ENCODE data around the gene WBP1L. TPM values are rescaled to one million over a fixed set of nuclear protein-coding genes. Genes with fewer than 3 reads are reported as not detected.
A peak's percentile ranks its signal among the peaks of the same experiment; 100 is the strongest.
"Not testable (repeated sequence)": the region's sequence is repeated elsewhere in the genome, so short reads cannot be mapped to it uniquely, and the experiment has no call there.

WBP1L gene
- total RNA-seq, 1 donor from 2014 or later, result 66.2 TPM

DNA sequence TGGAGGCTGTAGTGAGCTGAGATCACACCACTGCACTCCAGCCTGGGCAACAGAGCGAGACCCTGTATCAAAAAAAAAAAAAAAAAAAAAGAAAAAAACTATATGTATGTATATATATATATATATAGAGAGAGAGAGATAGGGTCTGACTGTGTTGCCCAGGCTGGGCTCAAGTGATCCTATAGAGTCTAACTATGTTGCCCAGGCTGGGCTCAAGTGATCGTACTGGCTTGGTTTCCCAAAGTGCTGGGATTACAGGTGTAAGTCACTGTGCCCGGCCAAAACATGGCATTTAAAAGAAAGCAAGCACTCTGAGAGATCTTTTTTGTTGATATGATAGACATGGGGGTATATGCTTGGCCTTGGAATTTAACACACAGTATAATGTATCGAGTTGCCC lies 73.4 kb downstream of the WBP1L start:
- ATAC-seq, result no peak
- intact Hi-C loops (cut with DNase I), result loop anchor here (10.0 kb wide), 1 partner anchor 62 kb away; no protein-coding TSS in a partner anchor
- DNase-seq (ENCODE audit: low spot score), result no peak

DNA sequence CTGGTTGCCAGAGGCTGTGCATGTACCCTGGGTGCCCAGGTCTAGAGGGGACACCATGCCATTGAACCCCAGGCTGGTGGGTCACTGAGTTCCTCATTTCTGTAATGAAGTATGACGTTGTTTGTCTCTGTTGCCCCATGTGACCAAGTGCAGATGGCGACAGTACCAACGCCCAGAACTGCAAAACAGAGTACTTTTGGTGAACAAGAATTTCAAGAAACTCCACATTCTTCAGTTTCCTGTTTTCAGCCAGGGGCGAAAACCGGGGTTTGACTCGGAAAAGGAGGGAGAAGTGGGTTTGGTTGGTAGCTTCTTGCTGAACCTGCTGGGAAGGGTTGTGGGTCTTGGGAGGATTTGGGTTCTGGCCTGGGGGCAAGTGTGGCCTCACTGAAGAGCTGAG lies 75.3 kb downstream of the WBP1L start:
- DNase-seq (ENCODE audit: low spot score) (no peak), ATAC-seq (peak; percentile 7)
- intact Hi-C loops (cut with DNase I), result loop anchor here (10.0 kb wide), 1 partner anchor 64 kb away; no protein-coding TSS in a partner anchor

DNA sequence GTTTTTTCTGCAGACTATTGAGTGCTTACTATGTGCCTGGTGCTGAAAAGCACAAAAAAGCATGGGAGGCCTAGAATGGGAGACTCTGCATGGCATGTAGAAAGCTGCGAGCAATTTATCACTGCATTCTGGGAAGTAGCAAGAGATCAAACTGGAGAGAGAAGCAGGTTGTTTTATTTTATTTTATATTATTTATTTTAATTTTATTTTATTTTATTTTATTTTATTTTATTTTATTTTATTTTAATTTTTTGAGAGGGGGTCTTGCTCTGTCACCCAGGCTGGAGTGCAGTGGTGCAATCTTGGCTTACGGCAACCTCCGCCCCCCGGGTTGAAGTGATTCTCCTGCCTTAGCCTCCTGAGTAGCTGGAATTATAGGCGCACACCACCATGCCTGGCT lies 76.3 kb downstream of the WBP1L start:
- DNase-seq (ENCODE audit: low spot score); intact Hi-C loops (cut with DNase I): not testable (repeated sequence)

DNA sequence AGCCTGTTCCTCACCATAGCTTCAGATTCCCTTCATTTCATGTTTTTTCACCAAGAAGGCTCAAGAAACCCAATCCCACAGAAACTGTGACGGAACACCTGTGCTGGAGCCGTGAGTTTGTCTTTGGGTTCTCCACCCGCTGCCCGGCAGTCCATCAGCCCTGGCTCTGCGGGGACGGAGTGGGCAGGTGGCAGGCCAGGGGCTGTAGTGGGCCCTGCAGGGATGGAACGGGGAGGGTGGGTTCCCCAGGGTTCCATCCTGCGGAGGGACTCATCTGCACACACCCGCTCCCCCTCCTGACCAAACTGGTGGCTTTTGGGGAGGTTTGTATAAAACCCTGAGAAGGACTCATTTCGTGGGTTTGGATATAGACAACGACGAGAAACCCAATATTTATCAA lies 78.5 kb downstream of the WBP1L start:
- intact Hi-C loops (cut with DNase I), result no loop called here
- no peak for DNase-seq (ENCODE audit: low spot score)
- ATAC-seq, result no peak

More for the DNA sequence above, 76.3 kb downstream of the WBP1L start:
- ATAC-seq, result not testable (repeated sequence)

DNA sequence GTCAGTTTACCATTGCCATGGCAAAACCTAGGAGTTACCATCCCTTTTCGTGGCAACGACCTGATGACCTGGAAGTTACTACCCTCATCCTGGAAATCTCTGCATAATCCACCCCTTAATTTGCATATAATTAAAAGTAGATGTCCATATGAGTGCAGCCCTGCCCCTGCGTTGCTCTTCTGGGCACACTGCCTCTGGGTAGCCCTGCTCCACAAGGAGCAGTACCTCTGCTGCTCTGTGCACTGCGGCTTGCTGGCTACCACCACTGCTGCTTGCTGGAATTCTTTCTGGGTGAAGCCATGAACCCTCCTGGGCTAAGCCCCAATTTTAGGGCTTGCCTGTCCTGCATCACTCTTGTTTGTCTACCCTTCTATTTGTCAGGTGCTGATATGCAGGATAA lies 80.9 kb downstream of the WBP1L start:
- DNase-seq (ENCODE audit: low spot score), result no peak
- intact Hi-C loops (cut with DNase I), result no loop called here
- no peak for ATAC-seq

DNA sequence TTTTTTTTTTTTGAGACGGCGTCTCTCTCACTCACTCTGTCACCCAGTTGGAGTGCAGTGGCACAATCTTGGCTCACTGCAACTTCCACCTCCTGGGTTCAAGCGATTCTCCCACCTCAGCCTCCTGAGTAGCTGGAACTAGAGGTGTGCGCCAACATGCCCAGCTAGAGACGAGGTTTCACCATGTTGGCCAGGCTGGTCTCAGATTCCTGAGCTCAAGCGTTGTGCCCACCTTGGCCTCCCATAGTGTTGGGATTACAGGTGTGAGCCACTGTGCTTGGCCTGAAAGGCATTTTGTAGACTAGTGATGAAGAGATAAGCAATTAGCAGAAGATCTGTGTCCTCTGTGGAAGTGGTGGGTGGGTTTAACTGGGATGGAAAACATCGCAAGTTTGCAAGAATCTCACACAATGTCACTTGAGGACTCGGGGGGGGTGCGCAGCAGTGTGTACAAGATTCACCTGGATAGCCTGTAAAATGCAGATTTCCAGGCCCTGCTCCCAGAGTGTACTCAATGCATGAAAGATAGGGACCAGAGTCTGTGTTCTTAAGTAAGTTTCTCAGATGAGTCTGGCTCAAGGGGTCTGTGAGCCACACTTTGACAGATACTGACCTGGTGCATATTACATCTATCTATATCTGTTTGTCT lies 82.5 kb downstream of the WBP1L start:
- intact Hi-C loops (cut with DNase I), result no loop called here
- DNase-seq (ENCODE audit: low spot score), result no peak
- no peak for ATAC-seq

DNA sequence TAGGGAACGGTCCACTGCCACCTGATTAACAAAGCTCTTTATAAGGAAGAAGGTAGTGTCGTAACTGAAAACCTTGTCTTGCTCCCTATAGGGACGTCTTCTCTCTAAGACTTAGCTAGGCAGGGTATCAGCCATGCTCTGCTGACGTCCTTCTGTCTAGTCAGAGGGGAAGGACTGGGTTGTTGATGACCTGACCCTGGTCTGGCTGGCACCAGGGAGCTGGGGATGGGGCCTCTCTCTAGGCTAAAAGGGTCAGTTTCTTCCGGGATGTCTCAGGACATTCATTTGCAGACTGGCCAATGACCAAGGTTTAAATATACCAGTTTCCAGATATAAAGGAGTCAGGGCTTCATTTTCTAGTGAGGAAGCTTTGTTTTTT lies 83.8 kb downstream of the WBP1L start:
- ATAC-seq, result no peak
- intact Hi-C loops (cut with DNase I), result no loop called here
- no peak for DNase-seq (ENCODE audit: low spot score)

DNA sequence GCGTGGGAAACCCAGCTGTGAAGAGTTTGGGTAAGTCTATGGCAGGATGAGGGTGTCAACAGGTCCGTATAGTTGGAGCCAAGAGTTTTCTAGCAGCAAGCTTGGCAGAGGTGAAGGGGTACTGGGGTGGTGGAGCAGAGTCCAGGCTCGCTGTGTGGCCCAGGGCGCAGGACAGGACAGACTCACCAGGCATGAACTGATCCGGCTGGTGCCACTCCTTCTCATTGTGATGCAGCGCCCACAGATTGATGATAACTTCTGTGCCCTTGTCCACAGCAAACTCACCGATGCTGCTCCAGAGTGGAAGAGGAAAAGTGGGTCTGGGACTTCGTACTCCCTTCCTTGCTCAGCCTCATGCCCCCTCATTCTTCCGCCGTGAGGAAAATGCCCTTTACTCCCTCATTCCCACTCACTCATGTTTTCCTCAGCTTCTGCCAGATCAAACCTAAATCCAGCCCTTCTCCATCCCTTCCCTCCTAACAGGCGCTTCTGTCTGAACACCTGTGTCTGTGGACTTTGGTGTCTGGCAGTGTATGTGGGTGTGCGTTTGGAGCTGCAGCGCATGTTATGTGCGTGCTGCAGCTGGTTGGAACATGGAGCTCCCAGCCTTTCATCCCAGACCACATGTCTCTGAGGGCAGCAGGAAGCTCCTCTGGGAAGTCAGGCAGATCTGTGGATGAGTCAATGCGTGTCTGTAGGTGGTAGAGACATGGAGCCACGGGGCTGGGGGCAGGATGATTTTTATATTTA lies 87.7 kb downstream of the WBP1L start:
- DNase-seq (ENCODE audit: low spot score) (no peak), ATAC-seq (no peak)
- intact Hi-C loops (cut with DNase I), result loop anchor here (10.0 kb wide), 2 partner anchors 73 to 233 kb away; no protein-coding TSS in a partner anchor

DNA sequence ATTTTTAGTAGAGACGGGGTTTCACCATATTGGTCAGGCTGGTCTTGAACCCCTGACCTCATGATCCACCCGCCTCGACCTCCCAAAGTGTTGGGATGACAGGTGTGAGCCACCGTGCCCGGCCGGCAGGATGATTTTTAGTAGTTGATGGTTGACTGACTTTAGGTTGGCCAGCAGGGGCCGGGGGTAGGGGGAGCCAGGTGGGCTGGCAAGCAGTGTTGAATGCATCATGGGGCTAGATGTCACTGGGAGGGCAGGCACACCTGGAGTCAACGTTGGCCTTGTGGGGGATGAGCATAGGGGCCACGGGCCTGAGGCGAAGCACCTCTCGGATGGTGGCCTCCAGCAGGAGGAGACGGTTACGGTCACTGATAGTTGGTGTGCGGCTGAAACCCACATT lies 88.5 kb downstream of the WBP1L start:
- no peak for ATAC-seq
- intact Hi-C loops (cut with DNase I), result loop anchor here (10.0 kb wide), 2 partner anchors 73 to 233 kb away; no protein-coding TSS in a partner anchor
- DNase-seq (ENCODE audit: low spot score), result no peak

DNA sequence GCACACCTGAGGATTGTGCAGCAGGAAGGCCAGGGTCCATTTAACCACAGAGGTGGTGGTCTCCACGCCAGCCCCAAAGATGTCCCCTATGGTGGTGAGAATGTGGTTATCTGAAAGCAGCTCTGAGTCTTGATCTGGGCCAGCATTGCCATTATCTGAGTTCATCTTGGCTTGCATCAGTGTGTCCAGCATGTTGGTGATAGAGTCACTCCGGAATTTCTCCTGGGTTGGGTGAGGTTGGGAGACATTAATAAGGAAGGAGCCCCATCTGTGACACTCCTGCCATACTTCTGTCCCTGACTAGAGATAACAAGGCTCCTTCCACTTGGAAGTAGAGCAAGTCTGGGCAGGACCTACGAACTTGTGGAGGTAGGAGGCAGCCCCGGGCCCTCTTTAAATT lies 89.2 kb downstream of the WBP1L start:
- ATAC-seq, result no peak
- intact Hi-C loops (cut with DNase I), result loop anchor here (10.0 kb wide), 2 partner anchors 72 to 232 kb away; no protein-coding TSS in a partner anchor
- DNase-seq (ENCODE audit: low spot score), result no peak

DNA sequence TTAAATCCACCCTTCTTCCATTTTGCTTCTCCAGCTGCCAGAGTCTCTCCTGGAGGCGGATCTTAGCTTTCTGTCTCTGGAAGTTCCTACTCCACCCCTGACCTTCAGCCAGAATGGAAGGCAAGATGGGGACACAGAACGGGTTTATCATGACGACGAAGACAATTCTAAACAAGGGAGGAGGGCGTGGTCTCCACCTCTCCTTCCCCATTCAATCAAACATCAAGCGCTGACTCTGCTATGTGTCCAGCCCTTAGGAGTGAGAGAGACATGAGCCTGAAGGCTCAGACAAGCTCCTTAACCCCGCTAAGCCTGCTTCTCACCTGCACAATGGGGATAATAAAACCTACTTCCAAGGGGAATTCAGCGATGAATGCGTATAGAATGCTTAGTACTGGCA lies 90.4 kb downstream of the WBP1L start:
- DNase-seq (ENCODE audit: low spot score) (no peak), ATAC-seq (no peak)

DNA sequence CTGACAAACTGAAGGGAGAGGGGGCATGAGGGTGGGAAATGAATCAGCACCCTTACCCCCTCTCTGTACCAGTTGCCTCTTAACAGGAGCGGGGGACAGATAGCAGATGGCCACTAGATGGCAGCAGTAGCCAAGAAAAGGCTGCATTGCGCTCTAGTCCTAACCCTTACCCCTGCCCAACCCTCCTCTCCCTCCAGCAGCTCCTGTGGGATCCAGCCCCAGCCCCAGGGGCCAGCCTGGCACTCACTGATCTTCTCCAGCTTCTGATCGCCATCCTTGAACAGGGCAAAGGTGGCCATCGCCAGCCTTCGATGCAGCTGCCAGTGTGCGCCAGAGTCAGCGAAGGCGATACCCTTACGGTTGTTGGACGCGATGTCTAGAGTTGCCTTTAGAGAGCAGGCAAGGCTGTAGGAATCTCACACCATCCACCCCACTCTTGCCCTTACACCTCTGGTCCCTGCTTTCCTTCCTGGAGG lies 91.3 kb downstream of the WBP1L start:
- DNase-seq (ENCODE audit: low spot score) (peak; percentile 88), ATAC-seq (peak; percentile 94)
- intact Hi-C loops (cut with DNase I), result loop anchor here (10.0 kb wide), 2 partner anchors 70 to 230 kb away; no protein-coding TSS in a partner anchor

More for the DNA sequence above, 90.4 kb downstream of the WBP1L start:
- intact Hi-C loops (cut with DNase I), result loop anchor here (10.0 kb wide), 2 partner anchors 71 to 231 kb away; no protein-coding TSS in a partner anchor

DNA sequence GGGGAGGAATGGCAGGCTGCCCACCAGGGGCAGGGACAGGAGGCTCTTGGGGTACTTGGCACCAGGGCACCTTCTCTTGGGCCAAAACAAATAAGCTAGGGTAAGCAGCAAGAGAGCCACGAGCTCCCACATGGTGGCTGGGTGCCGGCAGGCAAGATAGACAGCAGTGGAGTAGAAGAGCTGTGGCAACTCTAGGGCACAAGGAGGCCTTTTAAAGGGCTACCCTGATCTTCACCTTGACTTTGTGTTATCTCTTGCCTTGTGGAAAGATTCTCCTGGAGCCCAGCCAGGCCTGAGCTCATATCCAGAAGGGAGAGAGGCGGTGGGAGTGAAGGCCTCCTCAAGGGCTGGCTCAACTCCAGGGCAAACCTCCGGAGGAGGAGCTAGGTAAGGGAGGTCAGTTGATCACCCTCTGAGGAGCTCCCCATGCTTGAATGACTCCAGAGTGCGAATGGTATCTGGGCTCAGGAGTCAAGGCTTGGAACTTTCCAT lies 93.5 kb downstream of the WBP1L start, which contains the start of gene CYP17A1:
TSS of gene CYP17A1 (minus strand) at position 184 of the 492 bp plus-strand sequence. CDS start at position 132, 52 bp downstream.
- no peak for DNase-seq (ENCODE audit: low spot score)
- ATAC-seq, result peak; percentile 27
- intact Hi-C loops (cut with DNase I), result loop anchor here (10.0 kb wide), 2 partner anchors 68 to 228 kb away; no protein-coding TSS in a partner anchor

DNA sequence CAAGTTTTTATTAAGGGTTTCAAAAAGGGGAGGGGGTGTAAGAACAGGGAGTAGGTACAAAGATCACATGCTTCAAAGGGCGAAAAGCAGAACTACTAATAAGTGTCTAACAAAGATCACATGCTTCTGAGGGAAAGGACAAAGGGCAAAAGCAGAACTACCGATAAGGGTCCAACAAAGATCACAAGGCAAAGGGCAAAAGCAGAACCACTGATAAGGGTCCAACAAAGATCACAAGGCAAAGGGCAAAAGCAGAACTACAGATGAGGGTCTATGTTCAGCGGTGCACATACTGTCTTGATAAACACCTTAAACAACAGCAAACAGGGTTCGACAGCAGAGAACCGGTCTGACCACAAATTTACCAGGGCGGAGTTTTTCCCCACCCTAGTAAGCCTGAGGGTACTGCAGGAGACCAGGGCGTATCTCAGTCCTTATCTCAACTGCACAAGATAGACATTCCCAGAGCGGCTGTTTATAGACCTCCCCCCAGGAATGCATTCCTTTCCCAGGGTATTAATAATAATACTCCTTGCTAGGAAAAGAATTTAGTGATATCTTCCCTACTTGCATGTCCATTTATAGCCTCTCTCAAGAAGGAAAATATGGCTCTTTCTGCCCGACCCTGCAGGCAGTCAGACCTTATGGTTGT lies 94.7 kb downstream of the WBP1L start:
- not testable (repeated sequence) for DNase-seq (ENCODE audit: low spot score); ATAC-seq
- intact Hi-C loops (cut with DNase I), result loop anchor here (10.0 kb wide), 2 partner anchors 66 to 226 kb away; no protein-coding TSS in a partner anchor

DNA sequence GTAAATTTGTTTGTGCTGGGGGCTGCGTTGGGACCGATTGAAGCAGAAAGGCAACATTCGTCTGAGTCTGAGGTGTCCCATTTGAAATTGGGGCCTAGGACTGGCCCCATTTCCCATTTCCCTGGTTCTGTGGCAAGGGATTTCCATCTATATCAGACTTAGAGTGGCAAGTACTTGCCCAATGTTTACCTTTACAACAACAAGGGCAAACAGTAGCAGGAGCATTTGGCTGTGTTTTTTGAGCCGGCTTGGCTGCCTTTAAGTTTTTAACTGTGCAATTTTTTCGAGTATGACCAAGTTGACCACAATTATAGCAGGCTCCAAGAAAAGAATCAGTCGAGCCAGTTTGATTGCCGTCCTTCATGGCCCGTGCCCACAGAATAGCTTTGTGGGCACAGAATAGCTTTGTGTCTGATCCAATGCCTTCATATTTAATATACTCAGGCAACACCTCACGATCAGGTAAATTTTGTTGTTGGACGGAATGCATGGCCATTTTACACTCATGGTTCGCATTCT lies 98.1 kb downstream of the WBP1L start:
- ATAC-seq (no peak), DNase-seq (ENCODE audit: low spot score) (no peak)
- intact Hi-C loops (cut with DNase I), result no loop called here

DNA sequence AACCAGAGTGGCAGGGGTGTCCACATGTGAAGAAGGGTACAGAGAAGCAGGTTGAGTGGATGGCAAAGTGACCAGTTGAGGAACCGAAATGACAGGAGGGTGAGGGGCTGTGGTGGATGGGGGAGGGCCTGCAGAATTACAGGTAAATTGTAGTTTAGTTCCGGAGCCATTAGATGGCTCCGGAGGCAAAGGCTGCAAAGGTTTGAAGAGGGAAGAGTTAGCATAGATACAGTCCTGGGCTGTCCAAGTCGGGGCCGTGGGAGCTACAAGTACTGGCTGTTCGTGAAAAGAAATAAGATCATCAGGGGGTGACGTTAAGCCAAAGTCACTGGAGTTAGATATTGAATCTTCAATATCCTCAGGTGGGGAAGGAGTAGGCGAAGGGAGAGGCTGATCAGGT lies 99.4 kb downstream of the WBP1L start:
- DNase-seq (ENCODE audit: low spot score); intact Hi-C loops (cut with DNase I); ATAC-seq: not testable (repeated sequence)

DNA sequence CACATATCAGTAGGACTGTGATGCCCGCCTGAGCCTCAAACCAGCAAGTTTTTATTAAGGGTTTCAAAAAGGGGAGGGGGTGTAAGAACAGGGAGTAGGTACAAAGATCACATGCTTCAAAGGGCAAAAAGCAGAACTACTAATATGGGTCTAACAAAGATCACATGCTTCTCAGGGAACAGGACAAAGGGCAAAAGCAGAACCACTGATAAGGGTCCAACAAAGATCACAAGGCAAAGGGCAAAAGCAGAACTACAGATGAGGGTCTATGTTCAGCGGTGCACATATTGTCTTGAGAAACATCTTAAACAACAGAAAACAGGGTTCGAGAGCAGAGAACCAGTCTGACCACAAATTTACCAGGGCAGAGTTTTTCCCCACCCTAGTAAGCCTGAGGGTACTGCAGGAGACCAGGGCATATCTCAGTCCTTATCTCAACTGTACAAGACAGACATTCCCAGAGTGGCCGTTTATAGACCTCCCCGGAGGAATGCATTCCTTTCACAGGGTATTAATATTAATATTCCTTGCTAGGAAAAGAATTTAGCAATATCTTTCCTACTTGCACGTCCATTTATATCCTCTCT lies 100.5 kb downstream of the WBP1L start:
- ATAC-seq; DNase-seq (ENCODE audit: low spot score); intact Hi-C loops (cut with DNase I): not testable (repeated sequence)

DNA sequence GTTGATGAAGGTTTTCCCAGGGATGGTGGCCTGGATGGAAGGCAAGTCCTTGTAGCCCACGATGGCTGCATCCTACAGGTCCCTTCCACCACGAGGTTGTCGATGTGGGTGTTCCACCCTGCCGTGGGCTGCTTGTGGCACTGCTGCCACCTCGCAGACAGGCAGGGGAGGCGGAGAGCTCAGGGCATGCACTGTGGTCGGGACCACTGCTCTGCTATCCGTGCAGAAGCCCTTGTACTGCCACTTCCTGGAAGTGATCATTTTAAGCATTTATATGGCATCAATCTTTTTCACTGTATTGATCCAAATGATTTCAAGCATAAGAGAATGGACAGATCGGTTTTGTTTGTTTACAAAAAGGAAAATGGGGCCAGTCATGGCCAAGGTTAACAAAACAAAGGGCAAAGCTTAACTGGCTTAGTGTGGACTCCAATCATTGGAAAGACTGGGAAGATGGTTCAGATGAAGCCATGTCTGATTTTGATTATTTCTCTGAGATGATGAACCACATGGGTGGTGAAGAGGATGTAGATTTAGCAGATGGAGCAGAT lies 101.7 kb downstream of the WBP1L start:
- no peak for ATAC-seq
- intact Hi-C loops (cut with DNase I), result no loop called here
- no peak for DNase-seq (ENCODE audit: low spot score)
